Mesothelial cell of epicardium (in vitro differentiated cells): ENCODE data around the gene CRABP1. TPM values are rescaled to one million over a fixed set of nuclear protein-coding genes. Genes with fewer than 3 reads are reported as not detected.

Source experiments
- DNase-seq, 2 experiments: peaks; one replicate each; pipeline ENCODE4 v3.0.0; 2021; ENCODE audit warnings: low spot score in 2 of 2; ENCODE audit not compliant: unreplicated experiment in 2 of 2
- H3K27ac Mint-ChIP-seq: 2 replicates; pipeline ENCODE4 v1.8.0; 2021; ENCODE audit warnings: mixed read lengths
- H3K27me3 Mint-ChIP-seq: 2 replicates; pipeline ENCODE4 v1.8.0; 2021; ENCODE audit warnings: low read depth, mixed read lengths
- H3K36me3 Mint-ChIP-seq: 2 replicates; pipeline ENCODE4 v1.8.0; 2021; ENCODE audit warnings: mixed read lengths
- H3K4me1 Mint-ChIP-seq: 2 replicates; pipeline ENCODE4 v1.8.0; 2021; ENCODE audit warnings: mixed read lengths
- H3K4me3 Mint-ChIP-seq: 2 replicates; pipeline ENCODE4 v1.8.0; 2021; ENCODE audit warnings: mild to moderate bottlenecking, moderate library complexity, mixed read lengths
- H3K9me3 Mint-ChIP-seq: 2 replicates; pipeline ENCODE4 v1.8.0; 2021; ENCODE audit warnings: mixed read lengths
- CTCF ChIP-seq: fragments of 200-600 bp; sonication (generic); IDR thresholded peaks from one replicate; pipeline ENCODE4 v1.5.0; 2021; ENCODE audit warnings: antibody characterized with exemption; ENCODE audit not compliant: unreplicated experiment
- total RNA-seq: library from RNA; stranded (reverse); gene quantifications from 3 replicates; pipeline ENCODE4 v1.2.1, GENCODE V29; 2021

CRABP1 gene
- total RNA-seq, 1 donor from 2014 or later, result 155 TPM

GRCh38 chr15:78307976-78308375 lies 32.2 kb upstream of the CRABP1 start:
- peaks cover 22% of the 10 kb centered on the region for H3K27me3 Mint-ChIP-seq
- H3K36me3 Mint-ChIP-seq, result no peaks in the 10 kb centered on the region
- no peak for TF ChIP-seq CTCF
- no peaks in the 10 kb centered on the region for H3K9me3 Mint-ChIP-seq
- H3K4me1 Mint-ChIP-seq, result peaks cover 6% of the 10 kb centered on the region
- no peak overlapping the region for H3K4me3 Mint-ChIP-seq
- no peak for DNase-seq
- no peak overlapping the region for H3K27ac Mint-ChIP-seq

GRCh38 chr15:78308422-78309032 lies 31.6 kb upstream of the CRABP1 start:
- H3K4me3 Mint-ChIP-seq, result no peak overlapping the region
- no peaks in the 10 kb centered on the region for H3K36me3 Mint-ChIP-seq
- no peaks in the 10 kb centered on the region for H3K9me3 Mint-ChIP-seq
- peak; percentile 78 to 90 for DNase-seq
- peak; percentile 86 for TF ChIP-seq CTCF
- H3K27me3 Mint-ChIP-seq, result peaks cover 18% of the 10 kb centered on the region
- no peak overlapping the region for H3K27ac Mint-ChIP-seq
- H3K4me1 Mint-ChIP-seq, result peaks cover 6% of the 10 kb centered on the region

- H3K27me3 Mint-ChIP-seq, result peaks cover under 1% of the 10 kb centered on the region
- H3K4me1 Mint-ChIP-seq, result peaks cover 10% of the 10 kb centered on the region
- no peaks in the 10 kb centered on the region for H3K9me3 Mint-ChIP-seq
- H3K36me3 Mint-ChIP-seq, result no peaks in the 10 kb centered on the region
- DNase-seq, result no peak
- TF ChIP-seq CTCF, result no peak
- H3K27ac Mint-ChIP-seq, result no peak overlapping the region
- H3K4me3 Mint-ChIP-seq, result no peak overlapping the region
These were observed 28.9 kb upstream of the CRABP1 start for GRCh38 chr15:78311292-78311691.

- Mint-ChIP-seq H3K36me3 (no peaks in the 10 kb centered on the region), H3K4me1 (peaks cover 23% of the 10 kb centered on the region), H3K27ac (no peak overlapping the region), H3K4me3 (no peak overlapping the region), H3K27me3 (no peaks in the 10 kb centered on the region), H3K9me3 (no peaks in the 10 kb centered on the region)
- no peak for TF ChIP-seq CTCF
- no peak for DNase-seq
These were observed 27.6 kb upstream of the CRABP1 start for GRCh38 chr15:78312536-78312935.

- Mint-ChIP-seq H3K9me3 (no peaks in the 10 kb centered on the region), H3K27ac (no peak overlapping the region), H3K4me1 (peaks cover 25% of the 10 kb centered on the region), H3K36me3 (no peaks in the 10 kb centered on the region), H3K27me3 (no peaks in the 10 kb centered on the region), H3K4me3 (no peak overlapping the region)
- no peak for TF ChIP-seq CTCF
- no peak for DNase-seq
These were observed 27.2 kb upstream of the CRABP1 start for GRCh38 chr15:78312957-78313356.

- DNase-seq, result no peak
- H3K4me3 Mint-ChIP-seq, result no peak overlapping the region
- H3K27me3 Mint-ChIP-seq, result no peaks in the 10 kb centered on the region
- H3K36me3 Mint-ChIP-seq, result no peaks in the 10 kb centered on the region
- peaks cover 22% of the 10 kb centered on the region for H3K4me1 Mint-ChIP-seq
- no peak for TF ChIP-seq CTCF
- H3K9me3 Mint-ChIP-seq, result no peaks in the 10 kb centered on the region
- H3K27ac Mint-ChIP-seq, result no peak overlapping the region
These were observed 26.8 kb upstream of the CRABP1 start for GRCh38 chr15:78313383-78313782.
